ENCODE results near the gene ATP6V0A1.

ATP6V0A1 gene

DNA sequence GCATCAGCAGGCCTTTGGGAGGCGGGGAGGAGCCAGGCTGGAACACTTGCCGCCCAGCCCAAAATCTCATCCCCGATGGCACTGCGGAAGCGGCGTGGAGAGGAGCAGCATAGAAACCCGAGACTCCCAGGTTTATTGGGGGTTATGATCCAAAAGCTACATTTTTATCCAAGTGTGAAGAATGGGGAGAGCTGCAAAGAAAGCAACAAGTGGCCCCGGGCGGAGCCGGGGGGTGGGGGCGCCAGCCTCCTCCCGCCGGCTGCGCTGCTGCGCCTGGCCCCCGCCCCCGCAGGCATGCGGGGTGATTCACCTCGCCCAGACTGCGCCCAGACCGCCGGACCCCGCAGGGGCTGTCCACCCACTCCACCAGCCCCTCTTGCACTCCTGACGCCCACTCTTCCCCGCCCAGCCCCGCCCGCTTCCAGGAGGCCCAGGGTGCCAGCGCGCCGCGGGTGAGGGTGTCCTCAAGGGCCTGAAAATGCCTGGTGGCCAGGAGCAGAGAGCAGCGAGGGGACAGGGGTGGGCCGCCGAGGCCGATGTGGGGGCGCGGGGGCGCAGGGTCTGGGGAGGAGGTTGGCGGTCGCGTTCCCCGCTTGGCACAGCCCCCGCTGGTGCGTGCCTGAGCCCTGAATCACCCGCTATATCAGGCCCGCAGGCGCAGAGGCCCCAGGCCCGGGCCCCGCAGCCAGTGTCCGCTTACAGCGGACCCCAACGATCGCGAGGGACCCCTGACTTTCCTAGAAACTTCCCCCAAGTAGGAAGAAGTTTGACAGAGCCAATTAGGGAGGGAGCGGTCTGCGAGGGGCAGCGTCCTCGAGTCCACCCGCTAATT is 37.0 kb upstream of the ATP6V0A1 start:
- H3K9me2 ChIP-seq (replicated peaks; ENCODE audit: low read depth, low read length): no peaks in the 10 kb centered on the region
- no peaks in the 10 kb centered on the region for H3K36me3 ChIP-seq (ENCODE audit: insufficient read depth, low read length)
- H3K9ac ChIP-seq (ENCODE audit: low read depth, low read length, poor library complexity, severe bottlenecking): no peak overlapping the region
- H2AFZ ChIP-seq (ENCODE audit: low read length): no peak overlapping the region
- H3K4me1 ChIP-seq (ENCODE audit: insufficient read depth, low read length, poor library complexity, severe bottlenecking): no peaks in the 10 kb centered on the region
- no peaks in the 10 kb centered on the region for H3K27me3 ChIP-seq (ENCODE audit: insufficient read depth, low read length, poor library complexity, severe bottlenecking)
- TF ChIP-seq EZH2phosphoT487 (IDR thresholded peaks at IDR 0.05; ENCODE audit: borderline replicate concordance): no peak
- no peaks in the 10 kb centered on the region for H3K9me3 ChIP-seq (ENCODE audit: insufficient read depth, low read depth, low read length)
- no peak overlapping the region for H3K4me2 ChIP-seq (ENCODE audit: low read depth, low read length, poor library complexity, severe bottlenecking)
- no peaks in the 10 kb centered on the region for H3F3A ChIP-seq (ENCODE audit: low read depth)
- no peak overlapping the region for H3K4me3 ChIP-seq (ENCODE audit: low read length, poor library complexity, severe bottlenecking)
- no peaks in the 10 kb centered on the region for H4K20me1 ChIP-seq (ENCODE audit: insufficient read depth, low read length, poor library complexity, severe bottlenecking)
- no peaks in the 10 kb centered on the region for H3K79me2 ChIP-seq (ENCODE audit: insufficient read depth, low read length)

DNA sequence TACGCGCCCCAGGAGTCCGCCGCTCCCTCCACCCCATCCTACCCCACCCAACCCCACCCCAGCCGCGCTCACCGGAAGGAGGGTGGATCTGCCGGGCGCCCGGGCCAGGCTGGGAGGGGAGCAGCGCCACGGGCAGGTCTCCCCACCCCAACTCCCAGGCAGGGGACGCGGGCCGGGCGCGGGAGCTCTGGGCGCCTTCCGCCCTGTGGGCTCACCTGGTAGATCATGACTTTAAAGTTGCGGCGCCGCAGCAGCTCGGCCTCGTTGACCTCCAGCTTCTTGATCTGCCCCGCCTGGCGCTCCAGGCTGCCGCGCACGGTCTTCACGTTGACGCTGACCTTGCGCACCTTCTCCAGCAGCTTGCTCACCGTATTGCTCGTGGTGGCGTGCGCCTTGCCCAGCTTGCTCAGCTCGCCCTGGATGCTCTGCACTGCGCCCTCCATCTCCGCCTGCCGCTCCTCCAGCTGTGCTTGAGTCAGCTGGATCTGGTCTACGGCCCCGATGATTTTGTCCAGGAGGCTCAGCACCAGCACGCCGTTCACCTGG is 36.2 kb upstream of the ATP6V0A1 start:
- no peak overlapping the region for H3K9ac ChIP-seq (ENCODE audit: low read depth, low read length, poor library complexity, severe bottlenecking)

DNA sequence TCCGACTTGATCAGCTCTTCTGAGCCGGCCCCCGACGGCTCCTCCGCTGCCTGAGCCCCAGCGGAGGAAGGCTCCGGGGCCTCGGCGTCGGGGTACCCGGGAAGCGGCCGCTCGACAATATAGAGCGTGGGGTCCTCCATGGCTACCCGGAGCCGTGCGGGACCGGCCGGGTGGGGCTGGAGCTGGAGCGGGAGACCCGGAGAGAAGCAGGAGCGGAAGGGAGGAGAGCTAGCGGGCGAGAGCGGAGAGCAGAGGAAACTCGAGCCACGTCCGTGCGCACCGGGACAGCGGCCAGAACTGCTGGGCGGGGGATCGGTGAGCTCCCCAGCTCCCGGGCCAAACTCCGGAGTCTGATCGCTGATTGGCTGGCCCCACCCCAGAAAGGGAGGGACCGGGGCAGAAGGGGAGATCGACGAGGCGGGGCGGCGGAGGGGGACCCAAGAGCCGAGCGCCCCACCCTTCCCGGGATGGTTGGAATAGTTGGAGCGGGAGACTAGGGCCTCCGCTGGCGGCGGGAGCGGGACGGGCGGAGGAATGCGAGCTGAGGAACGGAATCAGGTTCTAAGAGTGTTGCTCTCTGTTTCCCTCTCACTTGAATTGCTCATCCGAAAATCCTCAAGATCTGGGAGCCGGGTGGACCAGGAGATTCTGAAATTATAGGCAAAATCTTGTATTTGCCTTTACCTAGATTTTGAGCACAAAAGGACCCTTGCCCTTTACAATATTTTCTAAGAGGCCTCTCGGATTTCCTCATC is 35.5 kb upstream of the ATP6V0A1 start, which contains the start of gene CAVIN1:
CAVIN1 (minus strand) TSS at position 299 of the 755 bp plus-strand sequence; CDS start at position 140, 159 bp downstream.
- Histone ChIP-seq H3K27me3 (ENCODE audit: insufficient read depth, low read length, poor library complexity, severe bottlenecking) (no peaks in the 10 kb centered on the region), H3K4me3 (ENCODE audit: low read length, poor library complexity, severe bottlenecking) (no peak within 1 kb of the TSS), H3F3A (ENCODE audit: low read depth) (no peaks in the 10 kb centered on the region), H3K9me2 (replicated peaks; ENCODE audit: low read depth, low read length) (no peaks in the 10 kb centered on the region), H4K20me1 (ENCODE audit: insufficient read depth, low read length, poor library complexity, severe bottlenecking) (no peaks in the 10 kb centered on the region), H3K9ac (ENCODE audit: low read depth, low read length, poor library complexity, severe bottlenecking) (no peak within 1 kb of the TSS), H3K9me3 (ENCODE audit: insufficient read depth, low read depth, low read length) (no peaks in the 10 kb centered on the region), H2AFZ (ENCODE audit: low read length) (no peak within 1 kb of the TSS), H3K4me1 (ENCODE audit: insufficient read depth, low read length, poor library complexity, severe bottlenecking) (no peaks in the 10 kb centered on the region), H3K4me2 (ENCODE audit: low read depth, low read length, poor library complexity, severe bottlenecking) (no peak within 1 kb of the TSS), H3K36me3 (ENCODE audit: insufficient read depth, low read length) (no peaks in the 10 kb centered on the region), H3K79me2 (ENCODE audit: insufficient read depth, low read length) (no peaks in the 10 kb centered on the region)
- TF ChIP-seq EZH2phosphoT487 (IDR thresholded peaks at IDR 0.05; ENCODE audit: borderline replicate concordance): no peak
- TF ChIP-seq, protein P1, sequence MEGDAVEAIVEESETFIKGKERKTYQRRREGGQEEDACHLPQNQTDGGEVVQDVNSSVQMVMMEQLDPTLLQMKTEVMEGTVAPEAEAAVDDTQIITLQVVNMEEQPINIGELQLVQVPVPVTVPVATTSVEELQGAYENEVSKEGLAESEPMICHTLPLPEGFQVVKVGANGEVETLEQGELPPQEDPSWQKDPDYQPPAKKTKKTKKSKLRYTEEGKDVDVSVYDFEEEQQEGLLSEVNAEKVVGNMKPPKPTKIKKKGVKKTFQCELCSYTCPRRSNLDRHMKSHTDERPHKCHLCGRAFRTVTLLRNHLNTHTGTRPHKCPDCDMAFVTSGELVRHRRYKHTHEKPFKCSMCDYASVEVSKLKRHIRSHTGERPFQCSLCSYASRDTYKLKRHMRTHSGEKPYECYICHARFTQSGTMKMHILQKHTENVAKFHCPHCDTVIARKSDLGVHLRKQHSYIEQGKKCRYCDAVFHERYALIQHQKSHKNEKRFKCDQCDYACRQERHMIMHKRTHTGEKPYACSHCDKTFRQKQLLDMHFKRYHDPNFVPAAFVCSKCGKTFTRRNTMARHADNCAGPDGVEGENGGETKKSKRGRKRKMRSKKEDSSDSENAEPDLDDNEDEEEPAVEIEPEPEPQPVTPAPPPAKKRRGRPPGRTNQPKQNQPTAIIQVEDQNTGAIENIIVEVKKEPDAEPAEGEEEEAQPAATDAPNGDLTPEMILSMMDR (conservative IDR thresholded peaks at IDR 0.05; ENCODE audit: low read length): no peak

More for the DNA sequence above, 36.2 kb upstream of the ATP6V0A1 start:
- no peak overlapping the region for H2AFZ ChIP-seq (ENCODE audit: low read length)
- no peaks in the 10 kb centered on the region for H3K79me2 ChIP-seq (ENCODE audit: insufficient read depth, low read length)
- no peaks in the 10 kb centered on the region for H3K9me3 ChIP-seq (ENCODE audit: insufficient read depth, low read depth, low read length)
- no peak overlapping the region for H3K4me3 ChIP-seq (ENCODE audit: low read length, poor library complexity, severe bottlenecking)
- H3K9me2 ChIP-seq (replicated peaks; ENCODE audit: low read depth, low read length): no peaks in the 10 kb centered on the region
- no peaks in the 10 kb centered on the region for H3K36me3 ChIP-seq (ENCODE audit: insufficient read depth, low read length)
- H3K4me1 ChIP-seq (ENCODE audit: insufficient read depth, low read length, poor library complexity, severe bottlenecking): no peaks in the 10 kb centered on the region
- H3F3A ChIP-seq (ENCODE audit: low read depth): no peaks in the 10 kb centered on the region
- no peaks in the 10 kb centered on the region for H3K27me3 ChIP-seq (ENCODE audit: insufficient read depth, low read length, poor library complexity, severe bottlenecking)
- H3K4me2 ChIP-seq (ENCODE audit: low read depth, low read length, poor library complexity, severe bottlenecking): no peak overlapping the region
- TF ChIP-seq, protein P1 (conservative IDR thresholded peaks at IDR 0.05; ENCODE audit: low read length): no peak
- no peak for TF ChIP-seq EZH2phosphoT487 (IDR thresholded peaks at IDR 0.05; ENCODE audit: borderline replicate concordance)
- H4K20me1 ChIP-seq (ENCODE audit: insufficient read depth, low read length, poor library complexity, severe bottlenecking): no peaks in the 10 kb centered on the region
